Immature natural killer cell (primary cell): ENCODE data around the gene HVCN1. TPM values are rescaled to one million over a fixed set of nuclear protein-coding genes. Genes with fewer than 3 reads are reported as not detected.

Experiments
- DNase-seq, 3 donors: peaks; one replicate each; pipeline ENCODE4 v3.0.0; 2022; ENCODE audit warnings: mixed read lengths in 1 of 3
- H3K27ac Mint-ChIP-seq, 6 donors: one replicate each; pipeline ENCODE4 v1.8.0; 2020; ENCODE audit warnings: mixed read lengths in 6 of 6, mild to moderate bottlenecking in 5 of 6, inconsistent platforms in 4 of 6, moderate library complexity in 3 of 6
- H3K27me3 Mint-ChIP-seq, 3 donors: one replicate each; pipeline ENCODE4 v1.8.0; 2020 to 2021; ENCODE audit warnings: low read depth in 3 of 3, mild to moderate bottlenecking in 3 of 3, mixed read lengths in 3 of 3, moderate library complexity in 3 of 3, inconsistent platforms in 1 of 3
- H3K36me3 Mint-ChIP-seq, 3 donors: one replicate each; pipeline ENCODE4 v1.8.0; 2020; ENCODE audit warnings: mixed read lengths in 3 of 3, inconsistent platforms in 2 of 3, mild to moderate bottlenecking in 2 of 3
- H3K4me1 Mint-ChIP-seq, 2 donors: one replicate each; pipeline ENCODE4 v1.8.0; 2020; ENCODE audit warnings: inconsistent platforms in 2 of 2, mild to moderate bottlenecking in 2 of 2, mixed read lengths in 2 of 2, moderate library complexity in 1 of 2
- H3K4me3 Mint-ChIP-seq, 5 donors: one replicate each; pipeline ENCODE4 v1.8.0; 2020; ENCODE audit warnings: mild to moderate bottlenecking in 5 of 5, mixed read lengths in 5 of 5, inconsistent platforms in 3 of 5, moderate library complexity in 3 of 5
- H3K9me3 Mint-ChIP-seq, 6 donors: one replicate each; pipeline ENCODE4 v1.8.0; 2020; ENCODE audit warnings: mild to moderate bottlenecking in 6 of 6, mixed read lengths in 6 of 6, inconsistent platforms in 4 of 6, moderate library complexity in 3 of 6
- polyA plus RNA-seq, 3 donors: library from polyadenylated mRNA; unstranded; fragments of 300-500 nt; fragmentation: Illumina TruSeq; gene quantifications; one replicate each; pipeline ENCODE4 v1.2.3, GENCODE V29; 2021

HVCN1 gene
- polyA plus RNA-seq, 3 donors from 2014 or later: 28.8 to 54.0 (median 33.3) TPM

DNA sequence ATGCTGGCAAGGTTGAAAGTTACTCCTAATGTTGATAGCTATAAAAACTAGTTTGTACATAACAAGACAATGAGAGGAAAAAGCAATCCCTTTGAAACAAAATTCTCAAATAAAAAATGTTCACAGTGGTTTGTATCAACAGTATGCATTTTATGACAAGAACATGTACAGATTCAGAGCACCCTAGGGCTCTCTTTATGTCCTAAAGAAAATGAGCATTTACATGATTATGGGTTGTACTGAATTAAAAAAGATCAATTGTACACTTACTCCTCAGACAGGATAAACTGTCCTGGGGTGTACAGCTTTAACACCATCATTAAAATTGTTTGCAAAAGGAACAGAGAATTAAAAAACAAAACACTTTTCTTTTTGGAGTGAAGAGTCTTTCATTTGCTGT lies 31.6 kb upstream of the HVCN1 start:
- Mint-ChIP-seq H3K27me3 (no peaks in the 10 kb centered on the region), H3K4me1 (peaks cover 4 to 13% of the 10 kb centered on the region in 2 donors), H3K36me3 (peaks cover 18 to 59% (median 49%) of the 10 kb centered on the region in 3 donors), H3K27ac (no peak overlapping the region), H3K9me3 (no peaks in the 10 kb centered on the region), H3K4me3 (no peak overlapping the region)
- DNase-seq: no peak

- H3K4me1 Mint-ChIP-seq: no peaks in the 10 kb centered on the region
- no peak overlapping the region for H3K4me3 Mint-ChIP-seq
- peaks cover 14 to 49% (median 40%) of the 10 kb centered on the region in 3 donors for H3K36me3 Mint-ChIP-seq
- H3K9me3 Mint-ChIP-seq: no peaks in the 10 kb centered on the region
- no peak for DNase-seq
- H3K27me3 Mint-ChIP-seq: peaks cover 0 to 2% (median 1%) of the 10 kb centered on the region in 3 donors
- peak overlapping the region in 4 of 6 donors; percentile 8 to 60 (median 32) for H3K27ac Mint-ChIP-seq
These were observed 29.4 kb upstream of the HVCN1 start for GRCh38 chr12:110718222-110718908.

GRCh38 chr12:110717037-110717436 lies 28.1 kb upstream of the HVCN1 start:
- no peak overlapping the region for H3K4me3 Mint-ChIP-seq
- H3K4me1 Mint-ChIP-seq: no peaks in the 10 kb centered on the region
- H3K36me3 Mint-ChIP-seq: peaks cover 6 to 39% (median 34%) of the 10 kb centered on the region in 3 donors
- peak overlapping the region in 1 of 6 donors; percentile 57 for H3K27ac Mint-ChIP-seq
- H3K9me3 Mint-ChIP-seq: no peaks in the 10 kb centered on the region
- no peak for DNase-seq
- H3K27me3 Mint-ChIP-seq: peaks cover 0 to 2% (median 1%) of the 10 kb centered on the region in 3 donors

- Mint-ChIP-seq H3K4me1 (no peaks in the 10 kb centered on the region), H3K27me3 (peaks cover 0 to 1% (median 0%) of the 10 kb centered on the region in 3 donors), H3K4me3 (no peak overlapping the region), H3K36me3 (peaks cover 0 to 4% (median 0%) of the 10 kb centered on the region in 3 donors), H3K27ac (no peak overlapping the region), H3K9me3 (no peaks in the 10 kb centered on the region)
- DNase-seq: no peak
These were observed 20.0 kb upstream of the HVCN1 start for GRCh38 chr12:110708917-110709316.

- Mint-ChIP-seq H3K4me1 (no peaks in the 10 kb centered on the region), H3K4me3 (no peak overlapping the region), H3K27me3 (peaks cover 0 to 2% (median 0%) of the 10 kb centered on the region in 3 donors), H3K27ac (no peak overlapping the region), H3K36me3 (peaks cover 0 to 4% (median 0%) of the 10 kb centered on the region in 3 donors), H3K9me3 (no peaks in the 10 kb centered on the region)
- DNase-seq: no peak
These were observed 16.4 kb upstream of the HVCN1 start for GRCh38 chr12:110705309-110705708.

DNA sequence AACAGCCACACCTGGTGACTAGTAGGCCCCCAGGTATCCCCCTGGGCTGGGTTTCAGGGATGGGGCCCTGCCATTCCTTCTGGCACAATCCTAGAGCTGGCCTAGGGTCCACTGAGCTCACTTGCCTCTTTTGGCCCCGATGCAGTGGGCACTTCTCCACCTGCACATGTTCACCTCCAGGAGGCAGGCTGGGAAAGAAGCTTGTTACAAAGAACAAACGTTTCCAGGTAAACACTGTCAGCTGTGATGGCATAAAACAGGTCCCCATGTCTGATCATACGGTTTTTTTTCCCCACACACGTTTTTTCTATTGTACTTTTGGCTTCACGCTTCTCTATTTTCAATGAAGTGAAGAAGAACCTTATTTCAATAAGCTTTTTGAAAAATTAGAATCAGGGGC lies 15.8 kb upstream of the HVCN1 start:
- Mint-ChIP-seq H3K36me3 (peaks cover 0 to 4% (median 0%) of the 10 kb centered on the region in 3 donors), H3K4me3 (no peak overlapping the region), H3K4me1 (no peaks in the 10 kb centered on the region), H3K9me3 (no peaks in the 10 kb centered on the region), H3K27me3 (peaks cover 0 to 2% (median 0%) of the 10 kb centered on the region in 3 donors), H3K27ac (no peak overlapping the region)
- DNase-seq: no peak

GRCh38 chr12:110704231-110704630 lies 15.3 kb upstream of the HVCN1 start:
- peaks cover 0 to 2% (median 0%) of the 10 kb centered on the region in 3 donors for H3K27me3 Mint-ChIP-seq

DNA sequence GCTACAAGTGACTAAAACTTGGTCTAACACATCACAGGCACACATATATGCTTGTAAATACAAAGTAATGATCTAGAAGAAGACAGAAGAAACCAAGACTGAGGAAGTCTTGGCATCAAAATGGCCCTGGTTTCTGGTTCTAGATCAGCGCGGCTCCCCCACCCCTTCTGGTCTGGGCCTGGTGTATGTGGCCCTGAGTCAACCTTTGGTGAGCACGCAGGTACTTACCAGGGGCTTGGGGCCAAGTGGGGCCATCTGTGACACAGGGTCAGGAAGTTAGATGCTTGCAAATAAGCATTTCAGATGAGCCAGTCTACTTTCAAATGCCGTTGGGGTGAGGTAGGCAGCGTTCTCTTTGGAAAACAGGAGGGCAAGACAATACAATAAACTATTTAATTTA lies 13.2 kb upstream of the HVCN1 start:
- DNase-seq: no peak
- Mint-ChIP-seq H3K36me3 (no peaks in the 10 kb centered on the region), H3K27ac (no peak overlapping the region), H3K4me3 (no peak overlapping the region), H3K9me3 (no peaks in the 10 kb centered on the region), H3K4me1 (peaks cover 6 to 12% of the 10 kb centered on the region in 2 donors), H3K27me3 (peaks cover 0 to 2% (median 2%) of the 10 kb centered on the region in 3 donors)

More at GRCh38 chr12:110704231-110704630, 15.3 kb upstream of the HVCN1 start:
- Mint-ChIP-seq H3K36me3 (peaks cover 0 to 4% (median 0%) of the 10 kb centered on the region in 3 donors), H3K27ac (no peak overlapping the region), H3K4me3 (no peak overlapping the region), H3K4me1 (no peaks in the 10 kb centered on the region), H3K9me3 (no peaks in the 10 kb centered on the region)
- DNase-seq: no peak

GRCh38 chr12:110699591-110700445 lies 10.9 kb upstream of the HVCN1 start:
- Mint-ChIP-seq H3K27me3 (peaks cover 0 to 2% (median 2%) of the 10 kb centered on the region in 3 donors), H3K4me3 (no peak overlapping the region), H3K36me3 (no peaks in the 10 kb centered on the region), H3K9me3 (no peaks in the 10 kb centered on the region), H3K27ac (no peak overlapping the region), H3K4me1 (peaks cover 6 to 13% of the 10 kb centered on the region in 2 donors)
- DNase-seq: no peak

GRCh38 chr12:110698171-110698902 lies 9.4 kb upstream of the HVCN1 start:
- DNase-seq: peak; percentile 71 to 77 (median 76)
- Mint-ChIP-seq H3K9me3 (no peaks in the 10 kb centered on the region), H3K36me3 (no peaks in the 10 kb centered on the region), H3K4me1 (peaks cover 6 to 19% of the 10 kb centered on the region in 2 donors), H3K4me3 (peak overlapping the region in 2 of 5 donors; percentile 36 to 44), H3K27ac (peak overlapping the region in 5 of 6 donors; percentile 21 to 81 (median 71)), H3K27me3 (peaks cover 0 to 3% (median 2%) of the 10 kb centered on the region in 3 donors)

- DNase-seq: no peak
- Mint-ChIP-seq H3K27me3 (peaks cover 0 to 3% (median 2%) of the 10 kb centered on the region in 3 donors), H3K4me3 (no peak overlapping the region), H3K36me3 (no peaks in the 10 kb centered on the region), H3K4me1 (peaks cover 6 to 19% of the 10 kb centered on the region in 2 donors), H3K27ac (peak overlapping the region in 3 of 6 donors; percentile 21 to 60 (median 51)), H3K9me3 (no peaks in the 10 kb centered on the region)
These were observed 8.3 kb upstream of the HVCN1 start for GRCh38 chr12:110697236-110697635.

DNA sequence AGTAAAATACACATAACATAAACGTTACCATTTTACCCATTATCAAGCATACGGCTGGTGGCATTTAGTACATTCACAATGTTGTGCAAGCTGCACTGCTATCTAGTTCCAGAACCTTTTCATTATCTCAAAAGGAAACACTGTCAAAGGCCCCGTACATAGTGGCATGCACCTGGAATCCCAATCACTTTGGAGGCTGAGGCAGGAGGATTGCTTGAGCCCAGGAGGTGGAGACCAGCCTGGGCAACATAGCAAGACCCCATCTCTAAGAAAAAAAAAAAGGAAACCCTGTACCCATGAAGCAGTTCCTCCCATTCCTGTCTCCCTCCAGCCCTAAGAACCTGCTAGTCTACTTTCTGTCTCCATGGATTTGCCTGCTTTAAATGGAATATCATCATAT lies 7.4 kb upstream of the HVCN1 start:
- no peak for DNase-seq
- Mint-ChIP-seq H3K36me3 (no peaks in the 10 kb centered on the region), H3K9me3 (no peaks in the 10 kb centered on the region), H3K27me3 (peaks cover 0 to 3% (median 3%) of the 10 kb centered on the region in 3 donors), H3K4me1 (peaks cover 8 to 29% of the 10 kb centered on the region in 2 donors), H3K4me3 (no peak overlapping the region), H3K27ac (peak overlapping the region in 1 of 6 donors; percentile 47)

DNA sequence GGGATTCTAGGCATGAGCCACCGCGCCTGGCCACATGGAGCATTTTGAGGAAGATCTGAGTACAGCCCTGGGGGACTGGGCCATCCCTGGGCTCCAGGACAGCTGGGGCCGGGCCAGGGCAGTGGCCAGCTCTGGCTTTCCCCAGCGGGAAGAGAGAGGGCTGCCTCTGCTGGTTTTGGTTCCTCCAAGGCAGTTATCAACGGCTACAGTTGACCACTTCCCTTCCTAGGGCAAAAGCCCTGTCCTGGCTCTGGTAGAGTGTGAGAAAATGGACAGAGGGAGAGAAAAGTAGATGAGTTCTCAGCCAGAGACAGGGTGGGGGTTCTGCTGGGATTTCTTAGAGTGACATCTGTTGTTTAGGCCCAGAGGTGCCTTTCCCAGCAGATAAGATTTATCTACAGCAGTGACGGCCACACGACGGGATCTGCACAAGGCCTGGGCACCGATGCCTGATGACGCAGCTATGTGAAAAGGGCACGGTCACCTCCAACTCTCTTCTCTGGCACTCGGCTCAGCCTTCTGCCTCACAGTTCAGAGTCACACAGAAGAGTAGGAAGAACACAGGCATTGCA lies 5.5 kb upstream of the HVCN1 start:
- DNase-seq: no peak
- H3K27ac Mint-ChIP-seq: peak overlapping the region in 3 of 6 donors; percentile 40 to 79 (median 53)
- peaks cover under 1 to 5% (median 5%) of the 10 kb centered on the region in 3 donors for H3K27me3 Mint-ChIP-seq
- H3K4me3 Mint-ChIP-seq: peak overlapping the region in 1 of 5 donors; percentile 21
- peaks cover 19 to 40% of the 10 kb centered on the region in 2 donors for H3K4me1 Mint-ChIP-seq
- no peaks in the 10 kb centered on the region for H3K9me3 Mint-ChIP-seq
- no peaks in the 10 kb centered on the region for H3K36me3 Mint-ChIP-seq
